ENCODE measurements around the gene TMEM86A.

Gene TMEM86A

GRCh38 chr11:18698341-18699268 is at the start of gene TMEM86A:
Gene TMEM86A (plus strand): TSS chr11:18698779. CDS start chr11:18698887, 108 bp downstream.
- no peak for TF ChIP-seq CTCF (IDR thresholded peaks at IDR 0.05)

- no peak for TF ChIP-seq CTCF (IDR thresholded peaks at IDR 0.05)
These were observed 48.2 kb upstream of the TMEM86A start for GRCh38 chr11:18650353-18650752.

- TF ChIP-seq CTCF (IDR thresholded peaks at IDR 0.05): peak; percentile 87
These were observed 47.6 kb upstream of the TMEM86A start for GRCh38 chr11:18650859-18651557.

GRCh38 chr11:18657673-18658072 is 40.9 kb upstream of the TMEM86A start:
- TF ChIP-seq CTCF (IDR thresholded peaks at IDR 0.05): no peak

GRCh38 chr11:18668131-18668530 is 30.4 kb upstream of the TMEM86A start:
- no peak for TF ChIP-seq CTCF (IDR thresholded peaks at IDR 0.05)

DNA sequence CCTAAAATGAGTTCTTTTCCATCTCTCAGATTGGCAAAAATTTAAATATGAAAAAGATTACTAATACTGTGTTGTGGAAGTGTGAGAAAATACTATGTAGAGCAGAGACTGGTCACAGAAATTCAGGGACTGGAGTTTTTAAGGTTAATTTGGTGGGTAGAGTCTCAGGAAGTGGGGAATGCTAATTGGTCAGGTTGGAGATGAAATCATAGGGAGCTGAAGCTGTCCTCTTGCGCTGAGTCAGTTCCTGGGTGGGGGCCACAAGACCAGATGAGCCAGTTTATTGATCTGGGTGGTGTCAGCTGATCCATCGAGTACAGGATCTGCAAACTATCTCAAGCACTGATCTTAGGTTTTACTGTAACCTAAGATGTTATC is 29.4 kb upstream of the TMEM86A start:
- TF ChIP-seq CTCF (IDR thresholded peaks at IDR 0.05): no peak

DNA sequence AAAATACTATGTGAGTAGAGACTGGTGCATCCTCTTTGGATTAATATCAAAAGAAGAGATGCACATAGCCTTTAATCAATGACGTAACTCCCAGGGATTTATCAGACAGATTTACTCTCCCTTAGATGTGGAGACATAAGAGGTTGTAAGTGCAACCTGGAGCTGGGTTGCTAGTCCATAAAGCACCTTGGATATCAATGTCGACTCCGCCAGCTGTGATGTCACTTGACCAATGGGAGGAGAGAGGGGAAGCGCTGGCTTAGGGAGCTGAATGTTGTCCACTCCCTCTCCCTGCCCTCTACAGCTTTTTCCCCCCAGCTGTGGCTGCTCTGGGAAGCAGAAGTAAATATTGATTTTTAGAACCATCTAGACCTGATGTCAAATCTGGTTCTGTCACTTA is 28.9 kb upstream of the TMEM86A start:
- TF ChIP-seq CTCF (IDR thresholded peaks at IDR 0.05): no peak

Measured in LNCAP (cell line).